ENCODE data around the gene GSX1. TPM values are rescaled to one million over a fixed set of nuclear protein-coding genes. Genes with fewer than 3 reads are reported as not detected.

The GSX1 gene
- not detected in 5 replicates for total RNA-seq (2022; extraction: Qiagen RNA extraction; ENCODE audit: low read depth)

GRCh38 chr13:27792393-27793218, at the start of gene GSX1:
Gene GSX1 (plus strand): TSS chr13:27792483. CDS start chr13:27792691, 208 bp downstream.

Other genes starting within 250 kb of the GSX1 start
- 2.0 to 4.0 TPM (median 3.5 TPM) in 5 replicates for gene LNX2, start 172.0 kb upstream of the GSX1 start, total RNA-seq (2022; extraction: Qiagen RNA extraction; ENCODE audit: low read depth)
- 141 to 195 TPM (median 155 TPM) in 5 replicates for gene POLR1D, start 170.6 kb upstream of the GSX1 start, total RNA-seq (2022; extraction: Qiagen RNA extraction; ENCODE audit: low read depth)
- gene PDX1, start 127.5 kb downstream of the GSX1 start, total RNA-seq (2022; extraction: Qiagen RNA extraction; ENCODE audit: low read depth): 0.05 to 0.09 TPM in 2 of 5 replicates, not detected in the others
- 0.56 to 1.3 TPM (median 0.95 TPM) in 5 replicates for gene CDX2, start 176.8 kb downstream of the GSX1 start, total RNA-seq (2022; extraction: Qiagen RNA extraction; ENCODE audit: low read depth)
- gene URAD, start 196.2 kb downstream of the GSX1 start, total RNA-seq (2022; extraction: Qiagen RNA extraction; ENCODE audit: low read depth): not detected in 5 replicates